ENCODE results near the gene ARL5C.

Gene ARL5C

GRCh38 chr17:39164675-39165143, 1.3 kb downstream of the ARL5C start (continued):
- TF ChIP-seq ZNF791 (tag by site-specific recombination; IDR thresholded peaks at IDR 0.05) (no peak), WT1 (tag by site-specific recombination; IDR thresholded peaks at IDR 0.05) (no peak), ZNF561 (tag by site-specific recombination; IDR thresholded peaks at IDR 0.05; ENCODE audit: borderline replicate concordance) (no peak), ZNF513 (tag by site-specific recombination; IDR thresholded peaks at IDR 0.05) (no peak), ZNF423 (tag by site-specific recombination; IDR thresholded peaks at IDR 0.05) (no peak), ZNF645 (tag by site-specific recombination; IDR thresholded peaks at IDR 0.05) (no peak), SP2 (tag by site-specific recombination; IDR thresholded peaks at IDR 0.05) (peak; percentile 41), ZBTB49 (tag by site-specific recombination; IDR thresholded peaks at IDR 0.05; ENCODE audit: low read depth) (no peak), SP3 (tag by site-specific recombination; IDR thresholded peaks at IDR 0.05) (no peak; the same call in 1 of the 2 replicates), TRIM28 (IDR thresholded peaks at IDR 0.05; ENCODE audit: borderline replicate concordance, low read length) (0 out of 2 replicates have a peak, but pooled peaks have one; percentile 42), FEZF1 (tag by site-specific recombination; IDR thresholded peaks at IDR 0.05) (no peak), GLI2 (tag by site-specific recombination; IDR thresholded peaks at IDR 0.05; ENCODE audit: borderline replicate concordance, low read depth) (no peak), GFI1B (tag by site-specific recombination; IDR thresholded peaks at IDR 0.05) (no peak), ZNF701 (tag by site-specific recombination; IDR thresholded peaks at IDR 0.05) (no peak), ZNF692 (tag by site-specific recombination; IDR thresholded peaks at IDR 0.05) (no peak), ZNF366 (tag by site-specific recombination; conservative IDR thresholded peaks at IDR 0.05) (peak; percentile 73; the same call in 1 of the 2 replicates), ZNF416 (tag by site-specific recombination; IDR thresholded peaks at IDR 0.05) (no peak), ZNF274 (IDR thresholded peaks at IDR 0.05; ENCODE audit: low read length) (no peak), ZNF274 (tag by site-specific recombination; IDR thresholded peaks at IDR 0.05; ENCODE audit: borderline replicate concordance) (no peak), KLF16 (tag by site-specific recombination; IDR thresholded peaks at IDR 0.05) (no peak), ZFP69B (tag by site-specific recombination; IDR thresholded peaks at IDR 0.05) (peak; percentile 67), ZNF404 (tag by site-specific recombination; IDR thresholded peaks at IDR 0.05) (no peak), ZNF16 (tag by site-specific recombination; IDR thresholded peaks at IDR 0.05; ENCODE audit: low read depth) (no peak), GLI4 (tag by site-specific recombination; IDR thresholded peaks at IDR 0.05) (no peak), ZBTB48 (tag by site-specific recombination; IDR thresholded peaks at IDR 0.05) (peak; percentile 66; the same call in 1 of the 2 replicates), ZNF175 (tag by site-specific recombination; IDR thresholded peaks at IDR 0.05) (no peak), HIC1 (tag by site-specific recombination; IDR thresholded peaks at IDR 0.05) (no peak), ZBTB7A (tag by site-specific recombination; IDR thresholded peaks at IDR 0.05; ENCODE audit: low read depth) (no peak), ZNF830 (tag by site-specific recombination; IDR thresholded peaks at IDR 0.05; ENCODE audit: low read depth) (no peak), ZNF600 (tag by site-specific recombination; IDR thresholded peaks at IDR 0.05) (peak; percentile 60)
